Neuron (in vitro differentiated cells): ENCODE data around the gene CIC.

Source experiments
- H2AFZ ChIP-seq: one replicate; pipeline ENCODE4 v1.6.1; 2013; ENCODE audit warnings: low read depth, mild to moderate bottlenecking, inconsistent platforms, low read length, moderate library complexity
- H3K27me3 ChIP-seq: one replicate; pipeline ENCODE4 v1.6.1; 2013; ENCODE audit warnings: low read length; ENCODE audit not compliant: insufficient read depth
- H3K36me3 ChIP-seq: one replicate; pipeline ENCODE4 v1.6.1; 2013; ENCODE audit warnings: low read length; ENCODE audit not compliant: insufficient read depth
- H3K4me1 ChIP-seq: one replicate; pipeline ENCODE4 v1.6.1; 2013; ENCODE audit warnings: low read length; ENCODE audit not compliant: insufficient read depth
- H3K4me3 ChIP-seq: 2 replicates; pipeline ENCODE4 v1.5.1; 2013; ENCODE audit warnings: mild to moderate bottlenecking, low read length, moderate library complexity
- H3K9me3 ChIP-seq: one replicate; pipeline ENCODE4 v1.6.1; 2013; ENCODE audit warnings: low read length

CIC gene

GRCh38 chr19:42287017-42287826 is 18.2 kb downstream of the CIC start:
- H3K9me3 ChIP-seq = no peaks in the 10 kb centered on the region
- H3K36me3 ChIP-seq = peaks cover 56% of the 10 kb centered on the region
- no peak overlapping the region for H2AFZ ChIP-seq
- H3K27me3 ChIP-seq = no peaks in the 10 kb centered on the region
- no peak overlapping the region for H3K4me3 ChIP-seq
- peaks cover 30% of the 10 kb centered on the region for H3K4me1 ChIP-seq

GRCh38 chr19:42287827-42288107 is 18.7 kb downstream of the CIC start:
- peaks cover 61% of the 10 kb centered on the region for H3K36me3 ChIP-seq
- H3K9me3 ChIP-seq = no peaks in the 10 kb centered on the region
- H3K27me3 ChIP-seq = no peaks in the 10 kb centered on the region
- H3K4me1 ChIP-seq = peaks cover 25% of the 10 kb centered on the region
- H2AFZ ChIP-seq = no peak overlapping the region
- H3K4me3 ChIP-seq = no peak overlapping the region

GRCh38 chr19:42288387-42288786 is 19.3 kb downstream of the CIC start:
- no peaks in the 10 kb centered on the region for H3K9me3 ChIP-seq
- H2AFZ ChIP-seq = no peak overlapping the region
- no peaks in the 10 kb centered on the region for H3K27me3 ChIP-seq
- H3K4me1 ChIP-seq = peaks cover 19% of the 10 kb centered on the region
- H3K36me3 ChIP-seq = peaks cover 67% of the 10 kb centered on the region
- no peak overlapping the region for H3K4me3 ChIP-seq

- H3K9me3 ChIP-seq = no peaks in the 10 kb centered on the region
- H3K36me3 ChIP-seq = peaks cover 74% of the 10 kb centered on the region
- H3K27me3 ChIP-seq = no peaks in the 10 kb centered on the region
- H3K4me1 ChIP-seq = peaks cover 17% of the 10 kb centered on the region
- H3K4me3 ChIP-seq = no peak overlapping the region
- H2AFZ ChIP-seq = no peak overlapping the region
Measured at GRCh38 chr19:42288881-42289555, 20.0 kb downstream of the CIC start.

- H3K4me3 ChIP-seq = no peak overlapping the region
- H3K27me3 ChIP-seq = no peaks in the 10 kb centered on the region
- no peaks in the 10 kb centered on the region for H3K9me3 ChIP-seq
- no peak overlapping the region for H2AFZ ChIP-seq
- peaks cover 17% of the 10 kb centered on the region for H3K4me1 ChIP-seq
- H3K36me3 ChIP-seq = peaks cover 79% of the 10 kb centered on the region
Measured at GRCh38 chr19:42289556-42290041, 20.5 kb downstream of the CIC start.

GRCh38 chr19:42290136-42290522 is 21.1 kb downstream of the CIC start:
- Histone ChIP-seq H2AFZ (no peak overlapping the region), H3K4me1 (peaks cover 12% of the 10 kb centered on the region), H3K27me3 (no peaks in the 10 kb centered on the region), H3K9me3 (no peaks in the 10 kb centered on the region), H3K4me3 (no peak overlapping the region), H3K36me3 (peaks cover 80% of the 10 kb centered on the region)

GRCh38 chr19:42290523-42291434 is 21.7 kb downstream of the CIC start:
- Histone ChIP-seq H3K4me3 (no peak overlapping the region), H3K27me3 (no peaks in the 10 kb centered on the region), H3K9me3 (no peaks in the 10 kb centered on the region), H2AFZ (no peak overlapping the region), H3K4me1 (peaks cover 5% of the 10 kb centered on the region), H3K36me3 (peaks cover 80% of the 10 kb centered on the region)

- H3K27me3 ChIP-seq = no peaks in the 10 kb centered on the region
- H3K4me3 ChIP-seq = no peak overlapping the region
- no peak overlapping the region for H2AFZ ChIP-seq
- peaks cover 83% of the 10 kb centered on the region for H3K36me3 ChIP-seq
- H3K9me3 ChIP-seq = no peaks in the 10 kb centered on the region
- no peaks in the 10 kb centered on the region for H3K4me1 ChIP-seq
Measured at GRCh38 chr19:42291435-42291810, 22.4 kb downstream of the CIC start.

GRCh38 chr19:42292042-42292960 is 23.2 kb downstream of the CIC start:
- no peak overlapping the region for H2AFZ ChIP-seq
- H3K4me1 ChIP-seq = no peaks in the 10 kb centered on the region
- H3K36me3 ChIP-seq = peaks cover 85% of the 10 kb centered on the region
- no peaks in the 10 kb centered on the region for H3K27me3 ChIP-seq
- no peaks in the 10 kb centered on the region for H3K9me3 ChIP-seq
- no peak overlapping the region for H3K4me3 ChIP-seq

- no peaks in the 10 kb centered on the region for H3K9me3 ChIP-seq
- H3K27me3 ChIP-seq = no peaks in the 10 kb centered on the region
- peaks cover 81% of the 10 kb centered on the region for H3K36me3 ChIP-seq
- H3K4me1 ChIP-seq = no peaks in the 10 kb centered on the region
- H3K4me3 ChIP-seq = no peak overlapping the region
- H2AFZ ChIP-seq = no peak overlapping the region
Measured at GRCh38 chr19:42292963-42293362, 23.9 kb downstream of the CIC start.

GRCh38 chr19:42293540-42293939 is 24.5 kb downstream of the CIC start:
- Histone ChIP-seq H3K4me1 (no peaks in the 10 kb centered on the region), H2AFZ (no peak overlapping the region), H3K4me3 (no peak overlapping the region), H3K36me3 (peaks cover 76% of the 10 kb centered on the region), H3K27me3 (no peaks in the 10 kb centered on the region), H3K9me3 (no peaks in the 10 kb centered on the region)

- no peaks in the 10 kb centered on the region for H3K27me3 ChIP-seq
- H3K36me3 ChIP-seq = peaks cover 72% of the 10 kb centered on the region
- no peaks in the 10 kb centered on the region for H3K9me3 ChIP-seq
- H3K4me1 ChIP-seq = no peaks in the 10 kb centered on the region
- H3K4me3 ChIP-seq = no peak overlapping the region
- H2AFZ ChIP-seq = no peak overlapping the region
Measured at GRCh38 chr19:42293948-42294347, 24.9 kb downstream of the CIC start.
